Cardiac muscle cell (in vitro differentiated cells and primary cell): ENCODE data around the gene BNIP3. TPM values are rescaled to one million over a fixed set of nuclear protein-coding genes. Genes with fewer than 3 reads are reported as not detected.
"Not testable (repeated sequence)": the region's sequence is repeated elsewhere in the genome, so short reads cannot be mapped to it uniquely, and the experiment has no call there.

Experiments
- DNase-seq, 2 donors: peaks; one replicate each; pipeline versions ENCODE4 v3.0.0 to v3.0.0-alpha.2; 2010 to 2017; ENCODE audit warnings: low read depth in 1 of 2, low spot score in 1 of 2
- H3K27ac ChIP-seq: fragments of 200-600 bp; sonication (generic); 2 replicates; pipeline ENCODE4 v1.5.1; 2016
- H3K27me3 ChIP-seq: fragments of 200-600 bp; sonication (generic); 2 replicates; pipeline ENCODE4 v1.6.0; 2016; ENCODE audit warnings: control low read depth
- H3K36me3 ChIP-seq: fragments of 200-600 bp; sonication (generic); 2 replicates; pipeline ENCODE4 v1.5.1; 2016; ENCODE audit warnings: control low read depth
- H3K4me1 ChIP-seq: fragments of 200-600 bp; sonication (generic); 2 replicates; pipeline ENCODE4 v1.8.1; 2017; ENCODE audit warnings: low read depth, mild to moderate bottlenecking, mixed run types
- H3K4me3 ChIP-seq: fragments of 200-600 bp; sonication (generic); 2 replicates; pipeline ENCODE4 v1.5.1; 2016; ENCODE audit warnings: mild to moderate bottlenecking
- H3K9me3 ChIP-seq: fragments of 200-600 bp; sonication (generic); 2 replicates; pipeline ENCODE4 v1.5.1; 2017; ENCODE audit warnings: low read depth, mild to moderate bottlenecking, control low read depth
- CTCF ChIP-seq: IDR thresholded peaks from 2 replicates; pipeline ENCODE4 v1.5.1; 2012; ENCODE audit warnings: low read depth, mild to moderate bottlenecking, low read length
- polyA plus RNA-seq: library from polyadenylated mRNA; unstranded; fragments of >200 nt; fragmentation: Nextera tagmentation; extraction: Ambion mirVana; gene quantifications from 2 replicates; pipeline ENCODE4 v1.2.1, GENCODE V29; 2016
- total RNA-seq: library from RNA; depleted of rRNA; stranded (reverse); fragments of >200 nt; gene quantifications from 2 replicates; pipeline ENCODE4 v1.2.3, GENCODE V29; 2016

The BNIP3 gene
- total and polyA plus RNA-seq, 2 experiments from 2014 or later = 686 to 1,301 TPM

DNA sequence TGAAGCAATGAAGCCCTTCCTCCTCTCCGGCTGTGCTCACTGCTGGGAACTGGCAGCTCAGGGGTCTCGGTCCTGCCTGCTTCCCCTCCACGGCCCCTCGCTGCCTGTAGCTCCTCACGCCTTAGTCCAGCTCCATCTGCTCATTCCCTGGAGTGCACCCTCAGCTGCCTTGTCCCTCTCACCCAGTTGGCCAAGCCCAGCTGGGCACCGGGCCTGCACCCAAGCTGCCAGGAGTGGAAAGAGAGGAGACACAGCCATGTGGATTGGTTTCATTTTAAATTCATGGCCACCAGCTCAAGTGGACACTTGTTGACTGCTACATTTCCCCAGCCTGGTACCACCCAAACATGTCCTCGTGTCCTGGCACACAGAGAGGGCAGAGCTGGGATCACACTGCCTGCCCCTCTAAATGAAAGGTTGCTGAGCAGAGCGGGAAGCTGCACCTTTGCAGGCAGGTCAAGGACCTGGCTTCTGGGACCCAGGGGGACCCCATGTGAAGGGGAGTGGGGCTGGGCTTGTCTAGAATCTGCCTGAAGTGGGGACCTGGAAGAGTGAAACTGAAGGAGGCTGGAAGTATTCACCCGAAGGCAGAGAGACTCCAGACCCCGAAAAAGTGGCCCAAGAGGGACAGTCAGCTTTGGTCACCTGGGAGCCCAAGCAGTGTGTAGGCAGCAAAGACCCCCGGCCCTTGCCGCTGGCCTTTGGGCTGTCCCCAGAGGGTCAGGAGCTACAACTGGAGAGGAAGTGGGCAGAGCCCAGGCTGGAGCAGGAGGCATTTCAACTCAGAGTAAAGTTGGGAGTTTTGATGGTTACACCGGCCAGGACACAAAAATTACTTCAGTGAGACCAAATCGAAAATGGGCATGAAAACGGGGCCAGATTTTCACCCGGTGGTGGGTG lies 15.0 kb upstream of the BNIP3 start:
- Histone ChIP-seq H3K27ac (peak overlapping the region; percentile 75), H3K9me3 (no peaks in the 10 kb centered on the region), H3K36me3 (no peaks in the 10 kb centered on the region), H3K27me3 (no peaks in the 10 kb centered on the region), H3K4me3 (no peak overlapping the region), H3K4me1 (peaks cover 25% of the 10 kb centered on the region)
- TF ChIP-seq CTCF = no peak
- DNase-seq = no peak

GRCh38 chr10:131994435-131994834 lies 12.7 kb upstream of the BNIP3 start:
- no peak overlapping the region for H3K4me3 ChIP-seq
- H3K27me3 ChIP-seq = no peaks in the 10 kb centered on the region
- no peak for TF ChIP-seq CTCF
- H3K4me1 ChIP-seq = peaks cover 24% of the 10 kb centered on the region
- H3K36me3 ChIP-seq = no peaks in the 10 kb centered on the region
- DNase-seq = no peak
- H3K9me3 ChIP-seq = no peaks in the 10 kb centered on the region
- no peak overlapping the region for H3K27ac ChIP-seq

GRCh38 chr10:131993275-131993674 lies 11.6 kb upstream of the BNIP3 start:
- no peaks in the 10 kb centered on the region for H3K27me3 ChIP-seq
- DNase-seq = no peak
- no peak overlapping the region for H3K27ac ChIP-seq
- no peak for TF ChIP-seq CTCF
- no peak overlapping the region for H3K4me3 ChIP-seq
- H3K9me3 ChIP-seq = no peaks in the 10 kb centered on the region
- no peaks in the 10 kb centered on the region for H3K36me3 ChIP-seq
- peaks cover 14% of the 10 kb centered on the region for H3K4me1 ChIP-seq

GRCh38 chr10:131991726-131992125 lies 10.0 kb upstream of the BNIP3 start:
- Histone ChIP-seq H3K4me1 (no peaks in the 10 kb centered on the region), H3K9me3 (no peaks in the 10 kb centered on the region), H3K27ac (no peak overlapping the region), H3K4me3 (no peak overlapping the region), H3K27me3 (no peaks in the 10 kb centered on the region), H3K36me3 (no peaks in the 10 kb centered on the region)
- no peak for DNase-seq
- no peak for TF ChIP-seq CTCF

- not testable (repeated sequence) for H3K27me3 ChIP-seq, H3K27ac ChIP-seq, H3K4me3 ChIP-seq, H3K36me3 ChIP-seq, DNase-seq, H3K4me1 ChIP-seq, H3K9me3 ChIP-seq
Measured at GRCh38 chr10:131987786-131988185, 6.1 kb upstream of the BNIP3 start.

- H3K4me3 ChIP-seq, H3K9me3 ChIP-seq, H3K27me3 ChIP-seq, H3K36me3 ChIP-seq, H3K27ac ChIP-seq, DNase-seq, H3K4me1 ChIP-seq: not testable (repeated sequence)
Measured at GRCh38 chr10:131987301-131987700, 5.6 kb upstream of the BNIP3 start.

DNA sequence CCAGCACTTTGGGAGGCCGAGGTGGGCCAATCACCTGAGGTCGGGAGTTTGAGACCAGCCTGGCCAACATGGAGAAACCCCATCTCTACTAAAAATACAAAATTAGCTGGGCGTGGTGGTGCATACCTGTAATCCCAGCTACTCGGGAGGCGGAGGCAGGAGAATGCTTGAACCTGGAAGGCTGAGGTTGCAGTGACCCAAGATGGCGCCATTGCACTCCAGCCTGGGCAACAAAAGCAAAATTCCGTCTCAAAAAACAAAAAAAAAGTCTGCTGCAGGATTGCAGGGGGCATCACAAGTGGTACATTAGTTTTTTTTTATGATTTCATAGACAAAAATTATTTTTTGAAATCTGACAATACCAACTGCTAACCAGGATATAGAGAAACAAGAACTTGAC lies 5.1 kb upstream of the BNIP3 start:
- DNase-seq, H3K27me3 ChIP-seq, H3K9me3 ChIP-seq, H3K27ac ChIP-seq, H3K4me1 ChIP-seq, H3K4me3 ChIP-seq, H3K36me3 ChIP-seq: not testable (repeated sequence)
